IMR-90 (cell line): ENCODE data around the gene CD44. TPM values are rescaled to one million over a fixed set of nuclear protein-coding genes. Genes with fewer than 3 reads are reported as not detected.

Source experiments
- ATAC-seq: fragments of 200-7000 bp; cut with Tn5 transposase; 2 replicates; pipeline ENCODE4 v1.9.1; 2020; ENCODE audit warnings: low read depth, mild to moderate bottlenecking, moderate library complexity
- BruUV-seq: library from RNA; stranded (reverse); fragments of 400-500 nt; replicated peaks from 2 replicates; lab custom pipeline; 2021; lab: Mats Ljungman, UMichigan
- CTCF ChIA-PET: fragments of 300-600 bp; formaldehyde crosslinking; extraction: SDS; loops from one replicate; lab custom pipeline; 2021; ENCODE audit warnings: antibody characterized with exemption; lab: Yijun Ruan, JAX
- POLR2A ChIA-PET: fragments of 300-600 bp; sonication (Branson Sonifier 250); formaldehyde crosslinking; loops from one replicate; lab custom pipeline; 2022; ENCODE audit warnings: antibody characterized with exemption; ENCODE audit not compliant: unreplicated experiment; lab: Charles Lee
- DNase-seq: peaks from one replicate; pipeline ENCODE4 v3.0.0; 2013
- H2AFZ ChIP-seq: replicated peaks from 2 replicates; pipeline ENCODE3; 2013; ENCODE audit warnings: low read length, mild to moderate bottlenecking; ENCODE audit not compliant: poor library complexity
- H2AK5ac ChIP-seq: 2 replicates; pipeline ENCODE4 v1.6.1; 2013; ENCODE audit warnings: low read depth, low read length, inconsistent platforms
- H2AK9ac ChIP-seq: replicated peaks from 2 replicates; pipeline ENCODE3; 2013; ENCODE audit warnings: mild to moderate bottlenecking, low read depth, low read length, moderate library complexity; ENCODE audit not compliant: poor library complexity
- H2BK120ac ChIP-seq: 2 replicates; pipeline ENCODE4 v1.6.1; 2013; ENCODE audit warnings: low read depth, low read length, inconsistent platforms
- H2BK15ac ChIP-seq: 3 replicates; pipeline ENCODE4 v1.6.1; 2013; ENCODE audit warnings: low read depth, low read length, inconsistent platforms
- H2BK20ac ChIP-seq: 2 replicates; pipeline ENCODE4 v1.6.1; 2013; ENCODE audit warnings: low read depth, mild to moderate bottlenecking, inconsistent platforms, low read length, moderate library complexity
- H2BK5ac ChIP-seq: 2 replicates; pipeline ENCODE4 v1.6.1; 2013; ENCODE audit warnings: mild to moderate bottlenecking, low read depth, low read length, inconsistent platforms; ENCODE audit not compliant: poor library complexity, severe bottlenecking
- H3K14ac ChIP-seq: replicated peaks from 2 replicates; pipeline ENCODE4 v1.6.1; 2013; ENCODE audit warnings: low read depth, low read length, inconsistent platforms
- H3K18ac ChIP-seq: 2 replicates; pipeline ENCODE4 v1.6.1; 2013; ENCODE audit warnings: low read depth, low read length, control low read depth
- H3K23ac ChIP-seq: 2 replicates; pipeline ENCODE4 v1.6.1; 2013; ENCODE audit warnings: low read depth, low read length, inconsistent platforms
- H3K27ac ChIP-seq: 2 replicates; pipeline ENCODE4 v1.5.1; 2013; ENCODE audit warnings: mild to moderate bottlenecking, control low read depth, low read length; ENCODE audit not compliant: insufficient read depth
- H3K27me3 ChIP-seq: 2 replicates; pipeline ENCODE4 v1.6.1; 2013; ENCODE audit warnings: low read length; ENCODE audit not compliant: control insufficient read depth, insufficient read depth
- H3K36me3 ChIP-seq: 2 replicates; pipeline ENCODE4 v1.6.1; 2013; ENCODE audit warnings: low read length, mixed read lengths; ENCODE audit not compliant: control insufficient read depth, insufficient read depth
- H3K4ac ChIP-seq: 2 replicates; pipeline ENCODE4 v1.6.1; 2013; ENCODE audit warnings: low read depth, low read length, inconsistent platforms
- H3K4me1 ChIP-seq: 2 replicates; pipeline ENCODE4 v1.6.1; 2013; ENCODE audit warnings: low read length, mixed read lengths; ENCODE audit not compliant: control insufficient read depth, insufficient read depth
- H3K4me2 ChIP-seq: 2 replicates; pipeline ENCODE4 v1.6.1; 2013; ENCODE audit warnings: low read depth, mild to moderate bottlenecking, control low read depth, low read length, moderate library complexity
- H3K4me3 ChIP-seq: 2 replicates; pipeline ENCODE4 v1.5.1; 2013; ENCODE audit warnings: low read depth, mild to moderate bottlenecking, control low read depth, low read length, moderate library complexity; ENCODE audit not compliant: insufficient read depth
- H3K56ac ChIP-seq: 2 replicates; pipeline ENCODE4 v1.6.1; 2013; ENCODE audit warnings: low read length, inconsistent platforms; ENCODE audit not compliant: insufficient read depth; ENCODE audit errors: extremely low read depth
- H3K79me1 ChIP-seq, 2 experiments: 2 replicates each; pipeline ENCODE4 v1.6.1; 2013; ENCODE audit warnings: low read length in 2 of 2, inconsistent platforms in 1 of 2, low read depth in 1 of 2
- H3K9ac ChIP-seq: 2 replicates; pipeline ENCODE4 v1.6.1; 2013; ENCODE audit warnings: low read depth, low read length, control low read depth
- H3K9me1 ChIP-seq: 2 replicates; pipeline ENCODE4 v1.6.1; 2013; ENCODE audit warnings: low read length, inconsistent platforms; ENCODE audit not compliant: insufficient read depth
- H3K9me3 ChIP-seq: 2 replicates; pipeline ENCODE4 v1.6.1; 2013; ENCODE audit warnings: low read length; ENCODE audit not compliant: control insufficient read depth, insufficient read depth
- H4K20me1 ChIP-seq: 2 replicates; pipeline ENCODE4 v1.6.1; 2013; ENCODE audit warnings: low read length, inconsistent platforms; ENCODE audit not compliant: insufficient read depth
- H4K5ac ChIP-seq: 2 replicates; pipeline ENCODE4 v1.6.1; 2013; ENCODE audit warnings: mild to moderate bottlenecking, low read depth, low read length, control low read depth
- H4K8ac ChIP-seq, 2 experiments: 2 replicates each; pipeline ENCODE4 v1.6.1; 2013; ENCODE audit warnings: low read depth in 2 of 2, low read length in 2 of 2, control low read depth in 1 of 2, inconsistent platforms in 1 of 2
- H4K91ac ChIP-seq: 2 replicates; pipeline ENCODE4 v1.6.1; 2013; ENCODE audit warnings: low read depth, low read length, inconsistent platforms; ENCODE audit not compliant: insufficient read depth
- CEBPB ChIP-seq: IDR thresholded peaks from 2 replicates; pipeline ENCODE4 v1.6.1; 2012; ENCODE audit warnings: low read depth, low read length, improper control_type of control experiment
- CHD1 ChIP-seq: IDR thresholded peaks from 2 replicates; pipeline ENCODE4 v1.6.1; 2012; ENCODE audit warnings: low read depth, low read length, improper control_type of control experiment
- ELK1 ChIP-seq: fragments of 150-350 bp; IDR thresholded peaks from 2 replicates; pipeline ENCODE4 v1.6.1; 2016; ENCODE audit warnings: low read depth, mild to moderate bottlenecking, low read length, moderate library complexity, borderline replicate concordance
- FOS ChIP-seq: fragments of 150-350 bp; IDR thresholded peaks from 2 replicates; pipeline ENCODE4 v1.6.1; 2016; ENCODE audit warnings: low read depth, low read length
- MAFK ChIP-seq: IDR thresholded peaks from 2 replicates; pipeline ENCODE4 v1.6.1; 2012; ENCODE audit warnings: low read depth, low read length, improper control_type of control experiment
- MAZ ChIP-seq: IDR thresholded peaks from 2 replicates; pipeline ENCODE4 v1.6.1; 2012; ENCODE audit warnings: low read depth, mild to moderate bottlenecking, low read length, improper control_type of control experiment, moderate library complexity, borderline replicate concordance
- MXI1 ChIP-seq: IDR thresholded peaks from 2 replicates; pipeline ENCODE4 v1.6.1; 2012; ENCODE audit warnings: low read depth, mild to moderate bottlenecking, low read length, moderate library complexity, borderline replicate concordance
- NFE2L2 ChIP-seq: fragments of 150-350 bp; IDR thresholded peaks from 2 replicates; pipeline ENCODE4 v1.6.1; 2016; ENCODE audit warnings: low read depth, mild to moderate bottlenecking, low read length
- POLR2A ChIP-seq: IDR thresholded peaks from 2 replicates; pipeline ENCODE4 v1.6.1; 2012; ENCODE audit warnings: mild to moderate bottlenecking, low read depth, low read length
- RAD21 ChIP-seq: IDR thresholded peaks from 2 replicates; pipeline ENCODE4 v1.6.1; 2012; ENCODE audit warnings: low read length, improper control_type of control experiment
- RCOR1 ChIP-seq: IDR thresholded peaks from 2 replicates; pipeline ENCODE4 v1.6.1; 2012; ENCODE audit warnings: mild to moderate bottlenecking, low read length, improper control_type of control experiment; ENCODE audit not compliant: insufficient replicate concordance
- RFX5 ChIP-seq: IDR thresholded peaks from 2 replicates; pipeline ENCODE4 v1.8.0; 2012; ENCODE audit warnings: low read depth, mild to moderate bottlenecking, low read length, moderate library complexity
- USF2 ChIP-seq: fragments of 150-350 bp; IDR thresholded peaks from 2 replicates; pipeline ENCODE4 v1.6.1; 2017; ENCODE audit warnings: mild to moderate bottlenecking, antibody characterized with exemption, low read length, low read depth
- WGBS, 2 experiments: methylation state at CpG; one replicate each; pipeline versions ENCODE4 v1.1.5 to v1.1.7; 2013; ENCODE audit warnings: missing lambda C conversion rate in 2 of 2; ENCODE audit not compliant: insufficient read length in 1 of 2; ENCODE audit errors: extremely low coverage in 2 of 2; 5-methylcytosine and 5-hydroxymethylcytosine counted together
- dilution Hi-C: fragments of 300-500 bp; cut with HindIII; formaldehyde crosslinking; loops from one replicate; pipeline ENCODE4 v1.14.3; 2018; ENCODE audit warnings: low sequenced_read_pairs; ENCODE audit not compliant: unreplicated experiment
- in situ Hi-C: fragments of 300-500 bp; cut with MboI; formaldehyde crosslinking; loops from 3 replicates; pipeline ENCODE4 v1.14.3; 2019; ENCODE audit warnings: low sequenced_read_pairs, inconsistent platforms, mixed read lengths
- intact Hi-C: fragments of 100-400 bp; cut with micrococcal nuclease; formaldehyde crosslinking; loops from 2 replicates; pipeline ENCODE4 v1.10.0; 2022
- polyA plus RNA-seq, 3 experiments: library from polyadenylated mRNA; depleted of rRNA; stranded (reverse); fragments of >200 nt; gene quantifications; 2 replicates each; pipeline ENCODE4 v1.2.3, GENCODE V29; 2012; ENCODE audit warnings: low replicate concordance in 1 of 3
- total RNA-seq: library from RNA; depleted of rRNA; stranded (reverse); fragments of >200 nt; gene quantifications from 2 replicates; pipeline ENCODE4 v1.2.3, GENCODE V29; 2012

The CD44 gene
- total and polyA plus RNA-seq, 2 of the 4 experiments (the other 2 are of a cell fraction): 357 to 947 TPM

- TF ChIP-seq ELK1: no peak
Observed at GRCh38 chr11:35214226-35214770, 75.3 kb downstream of the CD44 start (continued).

GRCh38 chr11:35214792-35215193 lies 75.8 kb downstream of the CD44 start:
- Histone ChIP-seq H3K36me3 (peaks cover 50% of the 10 kb centered on the region), H3K14ac (peak overlapping the region; percentile 20), H3K79me1 (peaks cover 41 to 67% of the 10 kb centered on the region in 2 experiments), H3K27me3 (no peaks in the 10 kb centered on the region), H3K9me1 (peaks cover 10% of the 10 kb centered on the region), H4K8ac (peak overlapping the region; percentile 3 to 49; a peak in 1 of 4 replicates), H2BK20ac (no peak overlapping the region; the same call in 1 of the 2 replicates), H3K56ac (peak overlapping the region; percentile 17), H3K4me2 (peak overlapping the region; percentile 0; the same call in 1 of the 2 replicates), H3K23ac (no peak overlapping the region; the same call in 1 of the 2 replicates), H3K4ac (peak overlapping the region; percentile 39), H4K5ac (peak overlapping the region; percentile 21), H4K91ac (no peak overlapping the region), H3K9me3 (peaks cover 2% of the 10 kb centered on the region; the same call in 1 of the 2 replicates), H2BK120ac (peak overlapping the region; percentile 44; the same call in 1 of the 2 replicates), H3K27ac (peak overlapping the region; percentile 61), H2AFZ (no peak overlapping the region), H2BK5ac (peak overlapping the region; percentile 93), H4K20me1 (peaks cover 9% of the 10 kb centered on the region; the same call in 1 of the 2 replicates), H3K9ac (no peak overlapping the region), H3K4me3 (no peak overlapping the region), H2AK5ac (0 out of 2 replicates have a peak overlapping the region, but pooled peaks have one; percentile 6), H2AK9ac (no peak overlapping the region), H2BK15ac (no peak overlapping the region), H3K4me1 (peaks cover 39% of the 10 kb centered on the region), H3K18ac (peak overlapping the region; percentile 26; the same call in 1 of the 2 replicates)
- CTCF ChIA-PET: no interaction called here
- BruUV-seq: no TSS peak
- POLR2A ChIA-PET: no interaction called here
- intact Hi-C loops: loop anchor here (5.0 kb wide), 2 partner anchors 72 to 287 kb away; no protein-coding TSS in a partner anchor
- WGBS, 2 experiments: no CpG with 5 or more reads among the region's 1 CpG
- dilution Hi-C loops: no loop called here
- peak; percentile 97 for DNase-seq
- ATAC-seq: peak; percentile 47
- in situ Hi-C loops: no loop called here
- TF ChIP-seq FOS (peak; percentile 95), MXI1 (no peak), NFE2L2 (peak; percentile 16; the same call in 1 of the 2 replicates), MAZ (no peak; the same call in 1 of the 2 replicates), ELK1 (no peak), RFX5 (no peak), MAFK (no peak), RCOR1 (no peak), RAD21 (peak; percentile 17), CHD1 (no peak), USF2 (no peak), POLR2A (no peak), CEBPB (peak; percentile 31; the same call in 1 of the 2 replicates)
